Heart right ventricle (tissue), 16 donors: Measurements from ENCODE around the gene TWIST2. TPM values are rescaled to one million over a fixed set of nuclear protein-coding genes. Genes with fewer than 3 reads are reported as not detected.

Experiments
- ATAC-seq, 8 donors: fragments of 200-7000 bp; cut with Tn5 transposase; one replicate each; pipeline ENCODE4 v1.9.1; 2020; ENCODE audit warnings: mild to moderate bottlenecking in 8 of 8, moderate library complexity in 8 of 8, moderate number of reproducible peaks in 1 of 8
- DNase-seq, 2 donors: peaks; one replicate each; pipeline ENCODE4 v3.0.0-alpha.2; 2020
- H3K27ac ChIP-seq, 10 donors: fragments of 200-600 bp; sonication (generic) in 2 of 10; one replicate each; pipeline versions ENCODE4 v1.5.0 to v1.8.0; 2020 to 2022; ENCODE audit warnings: mild to moderate bottlenecking in 3 of 10
- H3K27me3 ChIP-seq, 7 donors: fragments of 200-600 bp; one replicate each; pipeline ENCODE4 v1.8.0; 2021 to 2022; ENCODE audit warnings: mild to moderate bottlenecking in 2 of 7
- H3K36me3 ChIP-seq, 9 donors: fragments of 200-600 bp; sonication (generic) in 1 of 9; one replicate each; pipeline versions ENCODE4 v1.5.0 to v1.8.0; 2020 to 2022; ENCODE audit warnings: mild to moderate bottlenecking in 2 of 9
- H3K4me1 ChIP-seq, 9 donors: fragments of 200-600 bp; sonication (generic) in 1 of 9; one replicate each; pipeline versions ENCODE4 v1.5.0 to v1.8.0; 2020 to 2022; ENCODE audit warnings: mild to moderate bottlenecking in 4 of 9
- H3K4me3 ChIP-seq, 10 donors: fragments of 200-600 bp; sonication (generic) in 2 of 10; one replicate each; pipeline versions ENCODE4 v1.5.0 to v1.8.0; 2020 to 2022; ENCODE audit warnings: mild to moderate bottlenecking in 7 of 10, moderate library complexity in 2 of 10
- H3K9me3 ChIP-seq, 11 donors: fragments of 200-600 bp in 10 of 11; sonication (generic) in 2 of 11; one replicate each; pipeline versions ENCODE4 v1.5.0 to v1.8.0; 2013 to 2022; ENCODE audit warnings: mild to moderate bottlenecking in 2 of 11, control low read depth in 1 of 11, moderate library complexity in 1 of 11
- WGBS, 2 donors: extraction: QIAGEN DNeasy Blood & Tissue Kit; methylation state at CpG; one replicate each; pipeline ENCODE4 v1.1.7; 2013; ENCODE audit warnings: inconsistent platforms in 1 of 2; 5-methylcytosine and 5-hydroxymethylcytosine counted together
- intact Hi-C, 10 donors: fragments of 100-400 bp; cut with DNase I; formaldehyde crosslinking; loops; one replicate each; pipeline versions ENCODE4 v1.11.1 to v1.14.2; 2022
- polyA plus RNA-seq, 2 donors: library from polyadenylated mRNA; stranded (reverse); fragments of 200-250 nt; gene quantifications; one replicate each; pipeline ENCODE4 v1.2.3, GENCODE V29; 2013
- total RNA-seq, 10 donors: library from RNA; stranded (reverse); fragmentation: NEBNext Ultra II Directional in 3 of 10; extraction: Animal tissue kit (Norgen Biotek cat#: 25700) in 3 of 10; gene quantifications; one replicate each; pipeline versions ENCODE4 v1.2.1 to v1.2.4, GENCODE V29; 2021 to 2023
- TF ChIP-seq, protein P1 (sequence below), 9 donors: fragments of 200-600 bp; sonication (generic) in 2 of 9; IDR thresholded peaks; one replicate each; pipeline versions ENCODE4 v1.5.0 to v1.8.0; 2021 to 2022; ENCODE audit warnings: antibody characterized with exemption in 9 of 9, mild to moderate bottlenecking in 5 of 9, moderate library complexity in 1 of 9
- donor health status: Arrhythmogenic right ventricular cardiomyopathy.
- donor health status: ischemic (EF 13 %, LVEDD 7.1; RV severe dilation, severe dysfunction).
- donor health status: healthy with polysubstance abuse.
- donor health status: DM: no; HTN: yes; CAD: no.
- donor health status: DM: no; HTN: no; CAD: no.
- donor health status: ischemic (EF 25% LVEDD 6.9; RV normal size, moderate dysfunction).
- donor health status: ischemic (EF 25% LVEDD 5.7; RV mildly dilated, moderate dysfunction).
- donor health status: healthy.
- donor health status: DM: yes; HTN: yes; CAD: no.
- donor health status: Ischemic cardiomyopathy.
- donor health status: ischemic (EF 35%, LVEDD 5.7; RV mildly dilated, moderate dysfunction).
- donor health status: nonischemic (EF 11% LVEDD 7.7; RV severe dilation, severe dysfunction).
- donor health status: DM: yes; HTN: yes; CAD: no.
- donor health status: PGD.
- donor health status: ischemic (EF 29% LVEDD 5.4; RV normal size, mild dysfunction).
- donor health status: nonischemic (EF 23%, LVEDD 6.1; RV moderate dilation, normal function).

The TWIST2 gene
- total and polyA plus RNA-seq, 12 donors, result 0.19 to 3.5 (median 1.1) TPM

DNA sequence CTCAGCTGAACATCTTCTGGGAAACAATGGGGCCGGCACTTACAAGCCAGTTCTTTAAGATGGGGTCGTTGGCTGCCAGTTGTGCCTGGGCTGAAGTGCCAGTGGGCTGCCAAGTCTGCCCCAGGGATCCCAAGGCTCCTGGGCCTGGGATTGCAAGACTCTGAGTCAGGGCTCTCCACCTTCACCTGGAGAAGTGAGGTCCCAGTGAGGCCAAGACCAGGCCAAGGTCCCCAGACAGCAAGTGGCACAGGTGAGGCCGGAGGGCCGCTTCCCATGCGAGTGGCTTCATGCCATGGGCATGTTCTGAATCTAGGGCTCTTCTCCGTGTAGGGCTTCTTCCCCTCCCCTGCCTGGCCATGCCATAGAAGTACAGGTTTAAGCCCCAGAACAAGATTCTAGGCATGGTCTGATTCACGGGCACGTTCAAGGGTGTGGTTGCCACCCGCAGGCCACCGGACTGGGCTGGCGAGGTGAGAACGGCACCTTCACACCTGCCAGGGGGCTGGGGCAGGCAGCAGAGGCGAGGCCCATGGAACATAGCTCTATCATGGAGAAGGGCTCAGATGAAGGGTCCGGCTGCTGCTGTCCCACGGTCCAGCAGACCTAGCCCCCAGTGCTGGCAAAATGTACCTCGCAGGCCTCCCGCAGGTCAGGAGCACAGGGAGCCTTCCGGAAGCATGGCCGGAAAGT is 36.4 kb downstream of the TWIST2 start:
- H3K4me1 ChIP-seq, result peaks cover 0 to 6% (median 0%) of the 10 kb centered on the region in 9 donors
- DNase-seq (no peak), ATAC-seq (no peak)
- H3K36me3 ChIP-seq, result no peaks in the 10 kb centered on the region
- TF ChIP-seq, protein P1, sequence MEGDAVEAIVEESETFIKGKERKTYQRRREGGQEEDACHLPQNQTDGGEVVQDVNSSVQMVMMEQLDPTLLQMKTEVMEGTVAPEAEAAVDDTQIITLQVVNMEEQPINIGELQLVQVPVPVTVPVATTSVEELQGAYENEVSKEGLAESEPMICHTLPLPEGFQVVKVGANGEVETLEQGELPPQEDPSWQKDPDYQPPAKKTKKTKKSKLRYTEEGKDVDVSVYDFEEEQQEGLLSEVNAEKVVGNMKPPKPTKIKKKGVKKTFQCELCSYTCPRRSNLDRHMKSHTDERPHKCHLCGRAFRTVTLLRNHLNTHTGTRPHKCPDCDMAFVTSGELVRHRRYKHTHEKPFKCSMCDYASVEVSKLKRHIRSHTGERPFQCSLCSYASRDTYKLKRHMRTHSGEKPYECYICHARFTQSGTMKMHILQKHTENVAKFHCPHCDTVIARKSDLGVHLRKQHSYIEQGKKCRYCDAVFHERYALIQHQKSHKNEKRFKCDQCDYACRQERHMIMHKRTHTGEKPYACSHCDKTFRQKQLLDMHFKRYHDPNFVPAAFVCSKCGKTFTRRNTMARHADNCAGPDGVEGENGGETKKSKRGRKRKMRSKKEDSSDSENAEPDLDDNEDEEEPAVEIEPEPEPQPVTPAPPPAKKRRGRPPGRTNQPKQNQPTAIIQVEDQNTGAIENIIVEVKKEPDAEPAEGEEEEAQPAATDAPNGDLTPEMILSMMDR (IDR thresholded peaks at IDR 0.05), result no peak
- H3K27ac ChIP-seq, result no peak overlapping the region
- intact Hi-C loops, result no loop called here
- H3K9me3 ChIP-seq, result no peaks in the 10 kb centered on the region
- H3K4me3 ChIP-seq, result no peak overlapping the region
- peaks cover 0 to 50% (median 6%) of the 10 kb centered on the region in 7 donors for H3K27me3 ChIP-seq
- WGBS, 2 donors, result 83 to 89% methylated on average over 19 of the region's 19 CpGs

GRCh38 chr2:238884812-238885408 is 37.0 kb downstream of the TWIST2 start:
- H3K27ac ChIP-seq, result no peak overlapping the region
- TF ChIP-seq, protein P1 (IDR thresholded peaks at IDR 0.05), result no peak
- H3K4me3 ChIP-seq, result no peak overlapping the region
- no peaks in the 10 kb centered on the region for H3K9me3 ChIP-seq
- peaks cover 0 to 6% (median 0%) of the 10 kb centered on the region in 9 donors for H3K4me1 ChIP-seq
- no peak for DNase-seq
- ATAC-seq, result peak in 1 of 8 donors; percentile 20
- intact Hi-C loops, result no loop called here
- H3K36me3 ChIP-seq, result no peaks in the 10 kb centered on the region
- peaks cover 0 to 48% (median 6%) of the 10 kb centered on the region in 7 donors for H3K27me3 ChIP-seq
- WGBS, 2 donors, result 87 to 89% methylated on average over 14 of the region's 14 CpGs

- Histone ChIP-seq H3K27me3 (peaks cover 0 to 46% (median 6%) of the 10 kb centered on the region in 7 donors), H3K4me3 (no peak overlapping the region), H3K27ac (no peak overlapping the region), H3K9me3 (no peaks in the 10 kb centered on the region), H3K4me1 (peaks cover 0 to 6% (median 0%) of the 10 kb centered on the region in 9 donors), H3K36me3 (no peaks in the 10 kb centered on the region)
- ATAC-seq (no peak), DNase-seq (no peak)
- WGBS, 2 donors, result 79 to 83% methylated on average over 13 of the region's 13 CpGs
- TF ChIP-seq, protein P1 (IDR thresholded peaks at IDR 0.05), result no peak
- intact Hi-C loops, result no loop called here
Observed at GRCh38 chr2:238886453-238887094, 38.7 kb downstream of the TWIST2 start.

DNA sequence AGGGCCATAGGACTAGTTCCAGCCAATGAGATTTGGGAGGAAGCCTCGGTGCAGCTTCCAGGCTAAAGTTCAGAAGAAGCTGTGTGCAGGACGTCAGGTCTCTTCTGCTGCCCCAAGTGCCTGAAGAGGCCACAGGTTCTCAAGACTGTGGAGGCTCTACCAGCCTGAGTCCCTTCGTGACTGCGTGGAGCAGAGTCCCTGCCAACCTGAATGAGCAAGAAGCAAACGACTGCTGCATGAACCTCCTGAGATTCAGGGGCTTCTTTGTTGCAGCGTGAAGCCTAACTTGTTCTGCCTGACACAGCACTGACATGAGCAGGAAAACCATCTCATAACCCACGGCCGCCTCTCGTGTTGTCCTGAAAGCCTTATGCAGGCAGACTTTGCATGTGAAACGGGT is 39.7 kb downstream of the TWIST2 start:
- Histone ChIP-seq H3K36me3 (no peaks in the 10 kb centered on the region), H3K4me3 (no peak overlapping the region), H3K9me3 (no peaks in the 10 kb centered on the region), H3K27ac (no peak overlapping the region), H3K4me1 (peaks cover 0 to 6% (median 0%) of the 10 kb centered on the region in 9 donors), H3K27me3 (peaks cover 0 to 36% (median 6%) of the 10 kb centered on the region in 7 donors)
- intact Hi-C loops, result no loop called here
- DNase-seq (no peak), ATAC-seq (no peak)
- TF ChIP-seq, protein P1 (IDR thresholded peaks at IDR 0.05), result no peak
- WGBS, 2 donors, result 85 to 87% methylated on average over 10 of the region's 10 CpGs
